GM18508 (cell line): ENCODE measurements around the gene DEPDC7.
"Not testable (repeated sequence)": the region's sequence is repeated elsewhere in the genome, so short reads cannot be mapped to it uniquely, and the experiment has no call there.

Experiments used
- ATAC-seq: cut with Tn5 transposase; IDR thresholded peaks from one replicate; pipeline ENCODE4 v1.9.1; 2021; ENCODE audit warnings: moderate number of reproducible peaks; ENCODE audit not compliant: insufficient read depth, unreplicated experiment

Gene DEPDC7

DNA sequence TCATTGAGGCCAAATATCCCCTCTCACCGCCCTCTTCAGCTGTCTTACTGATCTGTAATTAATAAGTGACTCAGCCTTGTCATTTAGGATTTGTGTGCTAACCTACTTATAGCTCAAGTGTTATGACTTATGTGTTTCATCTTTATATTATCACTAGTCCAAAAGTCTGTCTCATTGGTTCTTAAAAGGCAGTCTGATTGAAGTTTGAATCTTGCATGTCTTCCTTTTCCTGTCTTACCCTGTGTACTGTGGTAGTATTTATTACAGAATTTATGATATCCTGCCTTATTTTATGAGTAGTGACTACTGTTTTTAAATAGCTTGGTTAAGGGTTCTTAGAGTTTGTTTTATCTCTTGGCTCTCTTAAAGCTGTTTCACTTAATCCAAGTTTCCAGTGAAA is 6.3 kb downstream of the DEPDC7 start:
- ATAC-seq = peak; percentile 62

GRCh38 chr11:33025339-33025722 is 9.7 kb downstream of the DEPDC7 start:
- ATAC-seq = no peak

DNA sequence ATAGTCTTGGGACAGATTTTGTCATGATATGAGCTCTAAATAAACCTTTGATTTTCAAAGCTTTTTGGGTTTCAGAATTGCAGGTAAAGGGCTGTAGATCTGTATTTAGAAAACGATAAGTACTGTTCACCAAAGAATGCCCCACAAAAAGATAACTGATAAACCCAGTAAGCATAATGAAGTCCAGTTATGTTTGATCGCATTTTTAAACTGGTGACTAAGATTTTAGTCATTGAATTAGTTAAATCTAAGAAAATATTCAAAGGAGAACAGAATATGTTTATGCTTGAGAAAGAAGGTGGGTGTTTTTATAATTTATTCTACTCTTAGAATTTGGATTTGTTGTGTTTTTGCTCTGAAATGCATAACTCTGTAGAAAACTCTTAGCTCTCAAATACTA is 11.6 kb downstream of the DEPDC7 start:
- no peak for ATAC-seq

GRCh38 chr11:33027846-33028536 is 12.3 kb downstream of the DEPDC7 start:
- no peak for ATAC-seq

GRCh38 chr11:33028537-33028914 is 12.8 kb downstream of the DEPDC7 start:
- ATAC-seq = no peak

- ATAC-seq = not testable (repeated sequence)
Observed at GRCh38 chr11:33029218-33029617, 13.5 kb downstream of the DEPDC7 start.

DNA sequence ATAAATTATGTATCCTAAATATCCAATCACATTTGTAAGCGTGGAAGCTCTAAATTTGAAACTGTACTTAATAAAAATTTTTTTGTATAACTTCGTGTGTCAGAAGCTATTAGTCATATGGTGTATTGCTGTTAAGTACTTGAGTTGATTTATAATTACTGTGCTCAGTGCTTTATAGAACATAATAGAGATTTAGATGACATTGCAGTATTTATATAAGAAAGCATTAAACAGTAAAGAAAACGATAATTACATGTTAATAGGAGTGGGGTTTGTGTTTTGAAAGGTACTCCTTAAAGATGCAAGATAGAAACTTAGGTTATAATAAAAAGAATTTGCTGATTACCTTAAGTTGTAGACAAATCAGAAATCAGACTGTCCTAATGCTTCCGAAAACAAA is 17.8 kb downstream of the DEPDC7 start:
- no peak for ATAC-seq

GRCh38 chr11:33035011-33035410 is 19.3 kb downstream of the DEPDC7 start:
- no peak for ATAC-seq

- ATAC-seq = peak; percentile 55
Observed at GRCh38 chr11:33039274-33040032, 23.8 kb downstream of the DEPDC7 start, which contains the start of gene TCP11L1. Gene TCP11L1, plus strand, starts transcription at chr11:33039572. Its CDS starts 4,202 bp downstream, at chr11:33043774.

- peak; percentile 23 for ATAC-seq
Observed at GRCh38 chr11:33040033-33040861, 24.6 kb downstream of the DEPDC7 start.

- ATAC-seq = no peak
Observed at GRCh38 chr11:33040862-33041453, 25.3 kb downstream of the DEPDC7 start.

GRCh38 chr11:33043221-33043830 is 27.6 kb downstream of the DEPDC7 start:
- ATAC-seq = no peak

DNA sequence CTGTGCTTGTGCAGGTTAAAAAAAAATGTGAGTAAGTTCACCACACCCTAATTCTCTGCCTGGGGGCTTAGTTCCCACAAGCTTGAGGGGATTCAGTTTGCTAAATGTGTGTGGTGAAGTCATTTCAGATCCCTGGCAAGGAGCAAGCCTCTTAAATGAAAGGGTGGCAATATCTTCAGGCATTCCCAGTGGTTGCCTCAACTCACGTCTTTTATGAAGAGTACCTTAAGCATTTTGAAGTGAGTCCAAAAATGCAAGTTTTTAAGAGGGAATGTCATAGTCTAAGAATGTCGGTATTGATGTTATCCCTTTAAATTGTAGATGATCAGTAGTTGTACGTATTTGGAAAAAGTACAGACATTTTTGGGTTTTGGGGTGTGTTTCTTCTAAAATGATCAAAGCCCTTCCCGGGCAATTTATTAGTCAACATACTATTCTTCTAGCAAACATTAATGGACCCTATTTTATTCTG is 28.6 kb downstream of the DEPDC7 start:
- no peak for ATAC-seq

- no peak for ATAC-seq
Observed at GRCh38 chr11:33045551-33046255, 30.0 kb downstream of the DEPDC7 start.

- ATAC-seq = not testable (repeated sequence)
Observed at GRCh38 chr11:33048701-33049100, 33.0 kb downstream of the DEPDC7 start.

DNA sequence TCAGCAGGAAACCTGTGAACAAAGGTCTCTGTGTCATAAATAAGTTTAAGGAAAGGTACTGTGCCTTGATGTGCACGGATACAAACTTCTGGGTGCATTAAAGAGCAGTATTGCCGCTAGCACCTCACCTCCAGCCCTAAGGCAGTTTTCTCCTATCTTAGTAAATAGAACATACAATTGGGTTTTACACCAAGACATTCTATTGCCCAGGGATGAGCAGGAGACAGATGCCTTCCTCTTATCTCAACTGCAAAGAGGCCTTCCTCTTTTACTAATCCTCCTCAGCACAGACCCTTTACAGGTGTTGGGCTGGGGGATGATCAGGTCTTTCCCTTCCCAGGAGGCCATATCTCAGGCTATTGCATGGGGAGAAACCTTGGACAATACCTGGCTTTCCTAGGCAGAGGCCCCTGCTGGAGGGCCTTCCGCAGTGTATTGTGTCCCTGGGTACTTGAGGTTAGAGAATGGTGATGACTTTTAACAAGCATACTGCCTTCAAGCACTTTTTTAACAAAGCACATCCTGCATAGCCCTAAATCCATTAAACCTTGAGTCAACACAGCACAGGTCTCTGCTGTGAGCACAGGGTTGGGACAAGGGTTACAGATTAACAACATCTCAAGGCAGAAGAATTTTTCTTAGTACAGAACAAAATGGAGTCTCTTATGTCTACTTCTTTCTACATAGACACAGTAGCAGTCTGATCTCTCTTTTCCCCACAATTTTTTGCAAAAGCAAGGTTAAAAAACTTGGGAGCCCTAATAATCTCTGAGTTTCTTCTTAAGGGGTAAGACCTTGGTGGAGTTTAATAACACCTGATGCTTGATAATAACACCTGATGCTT is 34.1 kb downstream of the DEPDC7 start:
- not testable (repeated sequence) for ATAC-seq

DNA sequence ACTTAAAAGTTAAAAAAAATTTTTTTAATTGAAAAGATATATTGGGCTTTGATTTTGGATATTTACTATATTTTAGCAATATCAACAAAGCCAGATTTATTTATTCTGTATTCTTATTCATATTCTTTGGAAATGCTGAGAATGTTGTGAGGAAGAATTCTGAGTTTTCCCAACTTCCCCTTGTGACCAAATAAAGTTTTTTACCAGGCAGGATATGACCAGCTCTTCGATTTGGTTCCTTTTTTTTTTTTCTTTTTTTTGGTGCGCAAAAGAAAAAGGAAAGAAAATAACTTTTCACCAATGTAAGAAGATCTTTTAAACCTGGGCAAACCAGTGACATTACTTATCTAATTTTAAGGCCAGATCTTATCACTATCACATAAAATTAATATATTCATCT is 36.6 kb downstream of the DEPDC7 start:
- ATAC-seq = no peak

GRCh38 chr11:33055375-33055774 is 39.7 kb downstream of the DEPDC7 start:
- ATAC-seq = no peak
